Lung (tissue), 12 donors: ENCODE results near the gene ZBTB46. TPM values are rescaled to one million over a fixed set of nuclear protein-coding genes. Genes with fewer than 3 reads are reported as not detected.

ENCODE experiments used
- ATAC-seq: fragments of 200-7000 bp; cut with Tn5 transposase; one replicate; pipeline ENCODE4 v1.9.1; 2020; ENCODE audit warnings: moderate number of reproducible peaks; ENCODE audit not compliant: insufficient read depth, low FRiP score
- DNase-seq, 3 donors: peaks; one replicate each; pipeline ENCODE4 v3.0.0-alpha.2; 2013 to 2017
- H3K27ac ChIP-seq, 2 donors: one replicate each; pipeline ENCODE4 v1.5.1; 2013; ENCODE audit warnings: mild to moderate bottlenecking in 2 of 2, moderate library complexity in 2 of 2, control low read depth in 1 of 2, inconsistent platforms in 1 of 2, low read depth in 1 of 2, low read length in 1 of 2
- H3K27me3 ChIP-seq, 3 donors: one replicate each; pipeline ENCODE4 v1.5.1; 2013; ENCODE audit warnings: low read length in 2 of 3; ENCODE audit not compliant: control insufficient read depth in 3 of 3, insufficient read depth in 3 of 3
- H3K36me3 ChIP-seq, 4 donors: one replicate each; pipeline ENCODE4 v1.5.1; 2013; ENCODE audit warnings: low read length in 4 of 4, mild to moderate bottlenecking in 1 of 4, moderate library complexity in 1 of 4; ENCODE audit not compliant: control insufficient read depth in 4 of 4, insufficient read depth in 4 of 4
- H3K4me1 ChIP-seq, 5 donors: one replicate each; pipeline ENCODE4 v1.5.1; 2013; ENCODE audit warnings: low read length in 5 of 5, mild to moderate bottlenecking in 2 of 5, moderate library complexity in 1 of 5; ENCODE audit not compliant: control insufficient read depth in 5 of 5, insufficient read depth in 5 of 5
- H3K4me3 ChIP-seq: one replicate; pipeline ENCODE4 v1.5.1; 2013; ENCODE audit warnings: mild to moderate bottlenecking, control low read depth, moderate library complexity
- H3K9ac ChIP-seq, 2 donors: one replicate each; pipeline ENCODE4 v1.5.1; 2013; ENCODE audit warnings: low read length in 2 of 2, control low read depth in 1 of 2; ENCODE audit not compliant: insufficient read depth in 1 of 2
- H3K9me3 ChIP-seq, 4 donors: one replicate each; pipeline ENCODE4 v1.5.1; 2013; ENCODE audit warnings: low read length in 3 of 4, mild to moderate bottlenecking in 1 of 4, moderate library complexity in 1 of 4; ENCODE audit not compliant: control insufficient read depth in 4 of 4, insufficient read depth in 3 of 4
- CTCF ChIP-seq: IDR thresholded peaks from 2 replicates; pipeline ENCODE4 v1.5.1; 2012; ENCODE audit warnings: mild to moderate bottlenecking; ENCODE audit errors: control extremely low read depth, extremely low read depth
- WGBS, 2 donors: extraction: QIAGEN DNeasy Blood & Tissue Kit; methylation state at CpG; one replicate each; pipeline ENCODE4 v1.1.7; 2013; 5-methylcytosine and 5-hydroxymethylcytosine counted together
- polyA plus RNA-seq, 2 donors: library from polyadenylated mRNA; stranded (reverse); fragments of 200-250 nt; gene quantifications; one replicate each; pipeline ENCODE4 v1.2.1, GENCODE V29; 2013
- total RNA-seq, 2 donors: library from RNA; depleted of rRNA in 1 of 2; stranded (reverse); fragments of >200 nt in 1 of 2; gene quantifications; one replicate each; pipeline ENCODE4 v1.2.1, GENCODE V29; 2014 to 2021
- donor health status: control.
- donor health status: control.
- donor health status: Bipolar disorder and iron deficiency.
- donor health status: healthy.
- donor health status: DM: yes; HTN: yes; CAD: no.

ZBTB46 gene
- total and polyA plus RNA-seq, 4 donors = 3.4 to 15.3 (median 7.6) TPM

- H3K4me1 ChIP-seq = peaks cover 7 to 46% (median 33%) of the 10 kb centered on the region in 5 donors
- no peak for TF ChIP-seq CTCF
- DNase-seq (no peak), ATAC-seq (no peak)
- no peak overlapping the region for H3K27ac ChIP-seq
- H3K36me3 ChIP-seq = no peaks in the 10 kb centered on the region
- peaks cover 0 to 1% (median 0%) of the 10 kb centered on the region in 4 donors for H3K9me3 ChIP-seq
- H3K4me3 ChIP-seq = no peak overlapping the region
- WGBS, 2 donors = 73 to 78% methylated on average over 27 of the region's 27 CpGs
- H3K27me3 ChIP-seq = peaks cover 0 to 2% (median 0%) of the 10 kb centered on the region in 3 donors
- H3K9ac ChIP-seq = no peak overlapping the region
Observed at GRCh38 chr20:63850689-63851547, 19.9 kb upstream of the ZBTB46 start.

- H3K9me3 ChIP-seq = peaks cover 0 to 1% (median 0%) of the 10 kb centered on the region in 4 donors
- peaks cover 0 to 26% (median 23%) of the 10 kb centered on the region in 5 donors for H3K4me1 ChIP-seq
- no peak overlapping the region for H3K9ac ChIP-seq
- ATAC-seq = no peak
- H3K36me3 ChIP-seq = no peaks in the 10 kb centered on the region
- no peak for TF ChIP-seq CTCF
- no peaks in the 10 kb centered on the region for H3K27me3 ChIP-seq
- DNase-seq = no peak
- 49 to 67% methylated on average over 28 of the region's 28 CpGs for WGBS, 2 donors
- H3K4me3 ChIP-seq = no peak overlapping the region
- peak overlapping the region; percentile 79 for H3K27ac ChIP-seq
Observed at GRCh38 chr20:63848003-63848911, 17.2 kb upstream of the ZBTB46 start.

DNA sequence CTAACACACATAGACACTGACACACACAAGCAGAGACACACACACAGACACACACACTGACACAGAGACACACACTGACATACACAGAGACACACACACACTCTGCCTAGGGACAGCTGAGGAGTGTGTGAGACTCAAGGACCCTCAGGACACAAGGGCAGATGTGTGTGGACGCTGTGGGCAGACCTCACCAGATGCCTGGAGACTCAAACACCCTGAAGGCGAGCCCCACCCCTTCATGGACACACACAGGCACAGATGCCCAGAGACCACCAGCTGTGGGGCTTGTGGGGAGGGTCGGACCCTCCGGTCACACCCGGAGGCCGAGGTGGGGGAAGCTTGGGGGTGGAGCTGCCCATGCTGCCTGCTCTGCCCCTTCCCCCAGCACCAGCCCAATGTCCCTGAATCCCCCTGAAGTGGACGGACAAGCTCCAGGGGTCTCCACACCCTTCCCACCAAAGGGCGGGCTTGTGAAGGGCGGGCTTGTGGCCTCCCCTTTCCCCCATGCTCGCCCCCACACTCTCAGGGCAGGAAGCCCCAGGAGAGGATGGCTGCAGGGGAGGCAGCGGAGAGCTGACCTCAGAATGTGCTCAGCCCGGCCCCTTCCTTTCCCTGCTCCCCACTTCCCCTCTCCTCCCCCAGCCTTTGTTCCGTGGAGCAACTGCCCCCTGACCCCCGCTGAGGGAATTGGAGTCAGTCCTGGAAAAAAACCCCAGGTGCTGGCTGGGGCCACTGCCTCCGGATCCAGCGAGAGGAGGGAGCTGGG, 16.4 kb upstream of the ZBTB46 start:
- peak in 1 of 3 donors; percentile 70 for DNase-seq
- WGBS, 2 donors = 15 to 18% methylated on average over 15 to 16 of the region's 16 CpGs
- no peaks in the 10 kb centered on the region for H3K36me3 ChIP-seq
- no peak for ATAC-seq
- H3K27me3 ChIP-seq = no peaks in the 10 kb centered on the region
- peak overlapping the region; percentile 79 for H3K27ac ChIP-seq
- peaks cover 0 to 1% (median 0%) of the 10 kb centered on the region in 4 donors for H3K9me3 ChIP-seq
- H3K9ac ChIP-seq = peak overlapping the region in 1 of 2 donors; percentile 3
- H3K4me3 ChIP-seq = no peak overlapping the region
- peaks cover 0 to 26% (median 23%) of the 10 kb centered on the region in 5 donors for H3K4me1 ChIP-seq
- no peak for TF ChIP-seq CTCF
